LHCN-M2 (cell line): ENCODE results near the gene ZP3. TPM values are rescaled to one million over a fixed set of nuclear protein-coding genes. Genes with fewer than 3 reads are reported as not detected.
"Not testable (repeated sequence)": the region's sequence is repeated elsewhere in the genome, so short reads cannot be mapped to it uniquely, and the experiment has no call there.

ENCODE experiments used
- DNase-seq: peaks from one replicate; pipeline ENCODE4 v3.0.0-alpha.2; 2012; ENCODE audit warnings: low read depth
- polyA plus RNA-seq: library from polyadenylated mRNA; unstranded; fragments of >200 nt; gene quantifications from one replicate; pipeline ENCODE4 v1.2.1, GENCODE V29; 2012; ENCODE audit warnings: missing spikeins
- total RNA-seq: library from RNA; depleted of rRNA; stranded (reverse); fragments of >200 nt; gene quantifications from 2 replicates; pipeline ENCODE4 v1.2.3, GENCODE V29; 2014; rRNA removed

ZP3 gene
- 2.7 TPM in 1 of 2 replicates, not detected in the other for total RNA-seq
- polyA plus RNA-seq, result 12.6 TPM

- DNase-seq, result no peak
Observed at GRCh38 chr7:76424413-76425111, at the start of gene ZP3. TSS of gene ZP3 (plus strand) at chr7:76424950. CDS start at chr7:76424965, 15 bp downstream.

GRCh38 chr7:76375251-76375650 lies 49.5 kb upstream of the ZP3 start:
- DNase-seq, result no peak

- no peak for DNase-seq
Observed at GRCh38 chr7:76377186-76377918, 47.4 kb upstream of the ZP3 start.

- DNase-seq, result peak; percentile 42
Observed at GRCh38 chr7:76380623-76380966, 44.2 kb upstream of the ZP3 start.

GRCh38 chr7:76381814-76382213 lies 42.9 kb upstream of the ZP3 start:
- DNase-seq, result no peak

GRCh38 chr7:76383089-76383944 lies 41.4 kb upstream of the ZP3 start:
- no peak for DNase-seq

GRCh38 chr7:76386691-76387260 lies 38.0 kb upstream of the ZP3 start:
- peak; percentile 34 for DNase-seq

- not testable (repeated sequence) for DNase-seq
Observed at GRCh38 chr7:76387789-76388188, 37.0 kb upstream of the ZP3 start.

- no peak for DNase-seq
Observed at GRCh38 chr7:76390092-76390491, 34.7 kb upstream of the ZP3 start.

GRCh38 chr7:76392531-76393115 lies 32.1 kb upstream of the ZP3 start:
- no peak for DNase-seq

GRCh38 chr7:76393116-76394031 lies 31.4 kb upstream of the ZP3 start:
- DNase-seq, result peak; percentile 92

GRCh38 chr7:76394957-76395356 lies 29.8 kb upstream of the ZP3 start:
- DNase-seq, result no peak

GRCh38 chr7:76395605-76395964 lies 29.2 kb upstream of the ZP3 start:
- not testable (repeated sequence) for DNase-seq

GRCh38 chr7:76395965-76396726 lies 28.6 kb upstream of the ZP3 start:
- DNase-seq, result no peak

GRCh38 chr7:76396864-76397263 lies 27.9 kb upstream of the ZP3 start:
- no peak for DNase-seq

GRCh38 chr7:76397409-76398183 lies 27.2 kb upstream of the ZP3 start:
- no peak for DNase-seq

- no peak for DNase-seq
Observed at GRCh38 chr7:76400248-76400647, 24.5 kb upstream of the ZP3 start.

- DNase-seq, result not testable (repeated sequence)
Observed at GRCh38 chr7:76403097-76403496, 21.7 kb upstream of the ZP3 start.
